PFSK-1 (cell line): ENCODE results near the gene ZNF415.

Experiments
- FOXP2 ChIP-seq: optimal IDR thresholded peaks from 2 replicates; pipeline ENCODE3; 2011; ENCODE audit warnings: borderline replicate concordance, control low read depth, inconsistent platforms; ENCODE audit not compliant: insufficient read depth; ENCODE audit errors: extremely low read length, extremely low read depth
- POLR2AphosphoS5 ChIP-seq: IDR thresholded peaks from 2 replicates; pipeline ENCODE4 v1.6.1; 2012; ENCODE audit warnings: low read depth, mild to moderate bottlenecking, control low read depth, low read length, moderate library complexity
- SIN3A ChIP-seq: IDR thresholded peaks from 2 replicates; pipeline ENCODE4 v1.6.1; 2012; ENCODE audit warnings: mild to moderate bottlenecking, low read length, moderate library complexity, borderline replicate concordance; ENCODE audit not compliant: insufficient read depth
- TAF1 ChIP-seq: IDR thresholded peaks from 2 replicates; pipeline ENCODE4 v1.6.1; 2012; ENCODE audit warnings: low read length, control low read depth, borderline replicate concordance; ENCODE audit not compliant: insufficient read depth
- TF ChIP-seq, protein P1 (sequence below), 2 experiments: IDR thresholded peaks; 2 replicates each; pipeline versions ENCODE4 v1.6.1 to v1.8.0; 2011 to 2012; ENCODE audit warnings: low read depth in 2 of 2, low read length in 2 of 2, control low read depth in 1 of 2, inconsistent platforms in 1 of 2, mild to moderate bottlenecking in 1 of 2, moderate library complexity in 1 of 2; ENCODE audit not compliant: insufficient read depth in 1 of 2

Gene ZNF415

DNA sequence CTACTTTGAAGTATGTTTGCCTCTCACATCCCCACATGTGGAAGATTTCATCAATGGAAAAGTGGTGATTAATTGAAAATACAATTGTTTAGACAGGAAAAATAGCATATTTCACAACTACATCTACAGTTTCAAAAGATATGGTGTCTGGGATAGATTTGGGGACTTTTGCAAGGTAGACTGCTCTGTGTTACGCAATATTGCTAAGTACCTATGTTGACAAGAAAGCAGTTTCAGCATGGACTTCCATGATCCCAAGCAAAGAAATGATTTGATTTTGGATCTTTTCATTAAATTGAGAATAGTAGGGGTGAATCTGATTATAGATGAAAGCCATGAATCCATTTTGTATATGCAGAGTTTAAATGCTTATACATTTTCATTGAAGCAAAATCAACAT lies 40.0 kb downstream of the ZNF415 start:
- TF ChIP-seq SIN3A = no peak

DNA sequence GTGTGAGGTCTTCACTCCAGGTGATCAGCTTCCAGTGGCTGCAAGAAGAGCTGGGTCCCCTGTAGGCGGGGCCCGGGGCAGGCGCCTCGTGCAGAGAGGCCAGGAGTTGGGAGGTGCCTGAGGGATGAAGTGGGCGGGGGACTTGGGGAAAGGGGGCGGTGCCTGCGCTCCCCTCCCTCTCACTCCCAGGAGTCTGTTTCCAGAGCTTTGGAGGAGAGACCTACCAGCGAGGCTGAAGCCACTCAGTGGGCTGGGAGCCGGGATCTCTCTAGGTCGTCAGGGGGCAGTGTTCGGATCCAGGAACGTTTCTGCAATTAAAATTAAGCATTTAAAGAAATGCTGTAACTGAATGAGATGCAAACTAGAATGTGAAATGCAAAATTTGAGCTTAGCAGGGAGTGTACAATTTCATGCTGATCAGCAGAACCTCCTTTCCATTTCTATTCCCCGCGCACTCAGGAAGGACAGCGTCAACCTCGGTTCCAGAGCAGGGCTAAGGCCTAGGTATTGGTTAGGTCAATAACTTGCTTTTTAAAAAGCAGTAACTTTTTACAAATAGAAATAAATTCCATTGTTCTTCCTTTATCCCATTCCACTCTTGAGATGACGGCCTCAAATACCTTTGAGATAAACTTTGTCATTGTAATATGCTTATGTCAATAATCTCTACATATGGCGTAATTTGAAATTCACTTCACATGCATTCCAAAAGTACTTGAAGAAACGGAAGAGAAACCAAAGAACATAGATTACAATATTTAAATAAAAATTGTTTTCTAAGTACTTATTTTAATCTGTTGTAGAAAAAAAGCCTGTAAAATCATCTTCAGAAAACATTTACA lies 41.1 kb downstream of the ZNF415 start:
- no peak for TF ChIP-seq TAF1
- TF ChIP-seq FOXP2 = no peak
- no peak for TF ChIP-seq SIN3A
- TF ChIP-seq, protein P1, sequence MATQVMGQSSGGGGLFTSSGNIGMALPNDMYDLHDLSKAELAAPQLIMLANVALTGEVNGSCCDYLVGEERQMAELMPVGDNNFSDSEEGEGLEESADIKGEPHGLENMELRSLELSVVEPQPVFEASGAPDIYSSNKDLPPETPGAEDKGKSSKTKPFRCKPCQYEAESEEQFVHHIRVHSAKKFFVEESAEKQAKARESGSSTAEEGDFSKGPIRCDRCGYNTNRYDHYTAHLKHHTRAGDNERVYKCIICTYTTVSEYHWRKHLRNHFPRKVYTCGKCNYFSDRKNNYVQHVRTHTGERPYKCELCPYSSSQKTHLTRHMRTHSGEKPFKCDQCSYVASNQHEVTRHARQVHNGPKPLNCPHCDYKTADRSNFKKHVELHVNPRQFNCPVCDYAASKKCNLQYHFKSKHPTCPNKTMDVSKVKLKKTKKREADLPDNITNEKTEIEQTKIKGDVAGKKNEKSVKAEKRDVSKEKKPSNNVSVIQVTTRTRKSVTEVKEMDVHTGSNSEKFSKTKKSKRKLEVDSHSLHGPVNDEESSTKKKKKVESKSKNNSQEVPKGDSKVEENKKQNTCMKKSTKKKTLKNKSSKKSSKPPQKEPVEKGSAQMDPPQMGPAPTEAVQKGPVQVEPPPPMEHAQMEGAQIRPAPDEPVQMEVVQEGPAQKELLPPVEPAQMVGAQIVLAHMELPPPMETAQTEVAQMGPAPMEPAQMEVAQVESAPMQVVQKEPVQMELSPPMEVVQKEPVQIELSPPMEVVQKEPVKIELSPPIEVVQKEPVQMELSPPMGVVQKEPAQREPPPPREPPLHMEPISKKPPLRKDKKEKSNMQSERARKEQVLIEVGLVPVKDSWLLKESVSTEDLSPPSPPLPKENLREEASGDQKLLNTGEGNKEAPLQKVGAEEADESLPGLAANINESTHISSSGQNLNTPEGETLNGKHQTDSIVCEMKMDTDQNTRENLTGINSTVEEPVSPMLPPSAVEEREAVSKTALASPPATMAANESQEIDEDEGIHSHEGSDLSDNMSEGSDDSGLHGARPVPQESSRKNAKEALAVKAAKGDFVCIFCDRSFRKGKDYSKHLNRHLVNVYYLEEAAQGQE (IDR thresholded peaks at IDR 0.05; ENCODE audit: insufficient read depth in 1 of 2, low read depth in 2 of 2, low read length in 2 of 2) = no peak
- no peak for TF ChIP-seq POLR2AphosphoS5

DNA sequence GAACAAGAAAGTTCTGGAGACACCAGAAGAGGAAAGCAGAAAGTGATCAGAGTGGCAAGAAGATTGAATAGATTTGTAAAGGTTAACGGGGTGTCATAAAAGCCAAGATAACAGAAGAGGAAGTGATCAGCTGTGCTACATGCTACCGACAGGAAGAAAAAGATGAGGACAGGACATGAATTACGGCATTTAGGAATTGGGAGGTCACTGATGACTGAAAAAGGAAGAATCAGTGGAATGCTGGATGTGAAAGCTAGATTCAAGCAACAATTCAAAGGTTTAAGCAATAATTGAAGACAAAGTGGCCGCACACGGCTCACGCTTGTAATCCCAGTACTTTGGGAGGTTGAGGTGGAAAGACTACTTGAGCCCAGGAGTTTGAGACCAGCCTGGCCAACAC lies 44.6 kb downstream of the ZNF415 start:
- no peak for TF ChIP-seq FOXP2
- no peak for TF ChIP-seq TAF1
- TF ChIP-seq, protein P1 (IDR thresholded peaks at IDR 0.05; ENCODE audit: insufficient read depth in 1 of 2, low read depth in 2 of 2, low read length in 2 of 2) = no peak
- TF ChIP-seq POLR2AphosphoS5 = no peak
- TF ChIP-seq SIN3A = no peak

DNA sequence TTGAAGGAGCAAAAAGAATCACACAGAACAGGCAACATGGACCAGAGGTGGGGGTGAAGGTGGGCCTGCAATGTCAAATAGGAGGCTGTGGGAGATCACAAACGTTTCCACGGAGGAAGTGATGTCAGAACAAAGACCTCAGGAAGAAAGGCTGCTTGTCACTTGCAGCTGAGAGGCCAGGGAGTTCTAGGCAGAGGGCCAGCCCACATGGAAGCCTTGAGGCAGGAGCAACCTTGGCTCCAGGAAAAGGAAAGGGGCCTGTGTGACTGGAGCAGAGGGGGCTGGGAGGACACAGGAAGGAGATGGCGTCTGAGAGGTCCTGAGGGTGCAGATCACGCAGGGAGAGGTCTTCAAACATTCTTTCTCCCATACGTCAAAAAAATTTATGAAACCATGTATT lies 45.8 kb downstream of the ZNF415 start:
- TF ChIP-seq, protein P1 (IDR thresholded peaks at IDR 0.05; ENCODE audit: insufficient read depth in 1 of 2, low read depth in 2 of 2, low read length in 2 of 2) = no peak
- TF ChIP-seq POLR2AphosphoS5 (no peak), TAF1 (no peak), FOXP2 (no peak), SIN3A (no peak)

- TF ChIP-seq FOXP2 (no peak), SIN3A (no peak), TAF1 (no peak), POLR2AphosphoS5 (no peak)
- TF ChIP-seq, protein P1 (IDR thresholded peaks at IDR 0.05; ENCODE audit: insufficient read depth in 1 of 2, low read depth in 2 of 2, low read length in 2 of 2) = no peak
Observed at GRCh38 chr19:53085496-53085895, 47.2 kb downstream of the ZNF415 start.
